Stimulated activated CD4-positive, alpha-beta T cell treated with anti-CD3 and anti-CD28 coated beads, Interleukin-2, amount 100 ng/mL, for 24 hours (primary cell): ENCODE results near the gene KLK15.
A peak's percentile ranks its signal among the peaks of the same experiment; 100 is the strongest.

Source experiments
- DNase-seq, 2 donors: peaks; one replicate each; pipeline ENCODE4 v3.0.0-alpha.2; 2020

KLK15 gene, protein sequence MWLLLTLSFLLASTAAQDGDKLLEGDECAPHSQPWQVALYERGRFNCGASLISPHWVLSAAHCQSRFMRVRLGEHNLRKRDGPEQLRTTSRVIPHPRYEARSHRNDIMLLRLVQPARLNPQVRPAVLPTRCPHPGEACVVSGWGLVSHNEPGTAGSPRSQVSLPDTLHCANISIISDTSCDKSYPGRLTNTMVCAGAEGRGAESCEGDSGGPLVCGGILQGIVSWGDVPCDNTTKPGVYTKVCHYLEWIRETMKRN

DNA sequence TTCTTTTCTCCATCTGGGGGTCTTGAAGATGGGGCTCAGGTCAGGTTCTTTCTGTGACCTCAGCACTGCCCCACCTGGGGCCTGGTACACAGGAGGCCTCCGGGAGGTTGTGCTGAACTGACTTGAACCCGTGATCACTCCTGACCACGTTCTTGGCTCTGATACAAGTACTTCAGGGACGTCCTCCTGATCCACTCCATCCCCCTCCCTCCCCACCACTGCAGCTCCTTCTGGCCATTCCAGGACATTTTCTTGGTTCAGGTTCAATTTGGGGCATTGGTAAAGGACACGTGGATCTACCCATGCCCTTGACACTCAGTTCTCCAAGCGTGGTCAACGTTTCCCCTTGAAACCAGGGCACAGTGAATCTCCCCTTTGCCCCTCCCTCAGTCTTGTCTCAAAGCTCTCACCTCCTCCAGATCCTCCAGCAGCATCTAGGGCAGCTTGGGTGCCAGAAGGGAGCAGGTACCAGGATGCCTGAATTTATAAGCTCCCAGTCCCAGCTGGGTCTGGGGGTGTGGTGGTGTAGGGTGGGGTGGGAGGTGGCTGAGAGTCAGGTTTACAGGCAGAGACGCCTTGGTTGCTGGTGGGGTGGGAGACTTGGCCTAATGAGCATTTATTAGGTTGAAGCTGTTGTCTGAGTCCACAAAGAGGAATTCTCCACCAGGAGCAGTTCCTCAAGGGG, at the start of gene KLK15:
Gene KLK15 (minus strand): TSS at position 458 of the 685 bp plus-strand sequence. CDS start 2,082 bp downstream, outside the sequence.
- no peak for DNase-seq

DNA sequence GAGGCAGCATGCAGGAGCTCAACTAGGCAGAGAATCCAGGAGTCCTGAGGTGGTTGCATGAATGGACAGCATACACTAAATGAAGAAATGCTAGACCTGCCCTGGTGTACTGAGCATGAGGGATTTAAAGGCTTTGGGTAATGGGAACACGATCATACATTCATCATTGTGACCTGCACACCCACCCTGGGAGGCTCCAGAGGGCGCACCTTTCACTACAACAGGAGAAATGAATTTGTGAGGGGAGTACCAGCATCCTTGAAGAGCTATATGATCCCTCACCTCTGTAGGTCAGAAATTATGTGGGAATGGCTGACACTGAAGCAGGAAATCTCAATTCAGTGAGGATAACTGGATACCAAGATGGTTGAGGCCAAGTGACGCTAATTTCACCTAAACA, 48.8 kb upstream of the KLK15 start:
- DNase-seq: no peak

GRCh38 chr19:50880241-50880640, 46.9 kb upstream of the KLK15 start:
- DNase-seq: no peak

- DNase-seq: no peak
Measured at GRCh38 chr19:50878851-50879250, 45.5 kb upstream of the KLK15 start.

DNA sequence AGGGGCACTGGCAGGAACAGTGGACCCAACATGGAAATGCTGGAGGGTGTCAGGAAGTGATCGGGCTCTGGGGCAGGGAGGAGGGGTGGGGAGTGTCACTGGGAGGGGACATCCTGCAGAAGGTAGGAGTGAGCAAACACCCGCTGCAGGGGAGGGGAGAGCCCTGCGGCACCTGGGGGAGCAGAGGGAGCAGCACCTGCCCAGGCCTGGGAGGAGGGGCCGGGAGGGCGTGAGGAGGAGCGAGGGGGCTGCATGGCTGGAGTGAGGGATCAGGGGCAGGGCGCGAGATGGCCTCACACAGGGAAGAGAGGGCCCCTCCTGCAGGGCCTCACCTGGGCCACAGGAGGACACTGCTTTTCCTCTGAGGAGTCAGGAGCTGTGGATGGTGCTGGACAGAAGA, 44.0 kb upstream of the KLK15 start:
- no peak for DNase-seq

- no peak for DNase-seq
Measured at GRCh38 chr19:50876456-50876855, 43.1 kb upstream of the KLK15 start.

- DNase-seq: no peak
Measured at GRCh38 chr19:50875795-50876422, 42.5 kb upstream of the KLK15 start.

- DNase-seq: no peak
Measured at GRCh38 chr19:50874211-50874610, 40.8 kb upstream of the KLK15 start.

- no peak for DNase-seq
Measured at GRCh38 chr19:50873056-50873455, 39.7 kb upstream of the KLK15 start, which contains the start of gene KLK2. KLK2 (plus strand) TSS chr19:50873439; CDS start chr19:50873474, 35 bp downstream.

DNA sequence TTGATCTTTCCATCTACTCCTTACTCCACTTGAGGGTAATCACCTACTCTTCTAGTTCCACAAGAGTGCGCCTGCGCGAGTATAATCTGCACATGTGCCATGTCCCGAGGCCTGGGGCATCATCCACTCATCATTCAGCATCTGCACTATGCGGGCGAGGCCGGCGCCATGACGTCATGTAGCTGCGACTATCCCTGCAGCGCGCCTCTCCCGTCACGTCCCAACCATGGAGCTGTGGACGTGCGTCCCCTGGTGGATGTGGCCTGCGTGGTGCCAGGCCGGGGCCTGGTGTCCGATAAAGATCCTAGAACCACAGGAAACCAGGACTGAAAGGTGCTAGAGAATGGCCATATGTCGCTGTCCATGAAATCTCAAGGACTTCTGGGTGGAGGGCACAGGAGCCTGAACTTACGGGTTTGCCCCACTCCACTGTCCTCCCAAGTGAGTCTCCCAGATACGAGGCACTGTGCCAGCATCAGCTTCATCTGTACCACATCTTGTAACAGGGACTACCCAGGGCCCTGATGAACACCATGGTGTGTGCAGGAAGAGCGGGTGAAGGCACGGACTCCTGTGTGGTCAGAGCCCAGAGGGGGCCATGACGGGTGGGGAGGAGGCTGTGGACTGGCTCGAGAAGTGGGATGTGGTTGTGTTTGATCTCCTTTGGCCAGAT, 37.2 kb upstream of the KLK15 start:
- DNase-seq: peak in 1 of 2 donors; percentile 46

DNA sequence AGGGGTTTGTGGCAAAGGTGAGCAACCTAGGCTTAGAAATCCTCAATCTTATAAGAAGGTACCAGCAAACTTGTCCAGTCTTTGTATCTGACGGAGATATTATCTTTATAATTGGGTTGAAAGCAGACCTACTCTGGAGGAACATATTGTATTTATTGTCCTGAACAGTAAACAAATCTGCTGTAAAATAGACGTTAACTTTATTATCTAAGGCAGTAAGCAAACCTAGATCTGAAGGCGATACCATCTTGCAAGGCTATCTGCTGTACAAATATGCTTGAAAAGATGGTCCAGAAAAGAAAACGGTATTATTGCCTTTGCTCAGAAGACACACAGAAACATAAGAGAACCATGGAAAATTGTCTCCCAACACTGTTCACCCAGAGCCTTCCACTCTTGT, 36.1 kb upstream of the KLK15 start:
- no peak for DNase-seq

DNA sequence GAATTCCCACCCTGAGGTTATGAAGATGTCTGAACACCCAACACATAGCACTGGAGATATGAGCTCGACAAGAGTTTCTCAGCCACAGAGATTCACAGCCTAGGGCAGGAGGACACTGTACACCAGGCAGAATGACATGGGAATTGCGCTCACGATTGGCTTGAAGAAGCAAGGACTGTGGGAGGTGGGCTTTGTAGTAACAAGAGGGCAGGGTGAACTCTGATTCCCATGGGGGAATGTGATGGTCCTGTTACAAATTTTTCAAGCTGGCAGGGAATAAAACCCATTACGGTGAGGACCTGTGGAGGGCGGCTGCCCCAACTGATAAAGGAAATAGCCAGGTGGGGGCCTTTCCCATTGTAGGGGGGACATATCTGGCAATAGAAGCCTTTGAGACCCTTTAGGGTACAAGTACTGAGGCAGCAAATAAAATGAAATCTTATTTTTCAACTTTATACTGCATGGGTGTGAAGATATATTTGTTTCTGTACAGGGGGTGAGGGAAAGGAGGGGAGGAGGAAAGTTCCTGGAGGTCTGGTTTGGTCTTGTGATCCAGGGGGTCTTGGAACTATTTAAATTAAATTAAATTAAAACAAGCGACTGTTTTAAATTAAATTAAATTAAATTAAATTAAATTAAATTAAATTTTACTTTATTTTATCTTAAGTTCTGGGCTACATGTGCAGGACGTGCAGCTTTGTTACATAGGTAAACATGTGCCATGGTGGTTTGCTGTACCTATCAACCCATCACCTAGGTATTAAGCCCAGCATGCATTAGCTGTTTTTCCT, 28.3 kb upstream of the KLK15 start:
- DNase-seq: no peak

DNA sequence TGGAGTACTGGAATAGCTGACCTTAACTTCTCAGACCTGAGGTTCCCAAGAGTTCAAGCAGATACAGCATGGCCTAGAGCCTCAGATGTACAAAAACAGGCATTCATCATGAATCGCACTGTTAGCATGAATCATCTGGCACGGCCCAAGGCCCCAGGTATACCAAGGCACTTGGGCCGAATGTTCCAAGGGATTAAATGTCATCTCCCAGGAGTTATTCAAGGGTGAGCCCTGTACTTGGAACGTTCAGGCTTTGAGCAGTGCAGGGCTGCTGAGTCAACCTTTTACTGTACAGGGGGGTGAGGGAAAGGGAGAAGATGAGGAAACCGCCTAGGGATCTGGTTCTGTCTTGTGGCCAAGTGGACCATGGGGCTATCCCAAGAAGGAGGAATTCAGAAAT, 27.6 kb upstream of the KLK15 start:
- DNase-seq: no peak

DNA sequence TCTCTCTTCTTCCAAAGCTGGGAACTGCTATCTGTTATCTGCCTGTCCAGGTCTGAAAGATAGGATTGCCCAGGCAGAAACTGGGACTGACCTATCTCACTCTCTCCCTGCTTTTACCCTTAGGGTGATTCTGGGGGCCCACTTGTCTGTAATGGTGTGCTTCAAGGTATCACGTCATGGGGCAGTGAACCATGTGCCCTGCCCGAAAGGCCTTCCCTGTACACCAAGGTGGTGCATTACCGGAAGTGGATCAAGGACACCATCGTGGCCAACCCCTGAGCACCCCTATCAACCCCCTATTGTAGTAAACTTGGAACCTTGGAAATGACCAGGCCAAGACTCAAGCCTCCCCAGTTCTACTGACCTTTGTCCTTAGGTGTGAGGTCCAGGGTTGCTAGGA, 26.5 kb upstream of the KLK15 start:
- no peak for DNase-seq

DNA sequence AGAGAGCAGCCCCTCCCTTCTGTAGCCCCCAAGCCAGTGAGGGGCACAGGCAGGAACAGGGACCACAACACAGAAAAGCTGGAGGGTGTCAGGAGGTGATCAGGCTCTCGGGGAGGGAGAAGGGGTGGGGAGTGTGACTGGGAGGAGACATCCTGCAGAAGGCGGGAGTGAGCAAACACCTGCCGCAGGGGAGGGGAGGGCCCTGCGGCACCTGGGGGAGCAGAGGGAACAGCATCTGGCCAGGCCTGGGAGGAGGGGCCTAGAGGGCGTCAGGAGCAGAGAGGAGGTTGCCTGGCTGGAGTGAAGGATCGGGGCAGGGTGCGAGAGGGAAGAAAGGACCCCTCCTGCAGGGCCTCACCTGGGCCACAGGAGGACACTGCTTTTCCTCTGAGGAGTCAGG, 25.5 kb upstream of the KLK15 start:
- DNase-seq: no peak

DNA sequence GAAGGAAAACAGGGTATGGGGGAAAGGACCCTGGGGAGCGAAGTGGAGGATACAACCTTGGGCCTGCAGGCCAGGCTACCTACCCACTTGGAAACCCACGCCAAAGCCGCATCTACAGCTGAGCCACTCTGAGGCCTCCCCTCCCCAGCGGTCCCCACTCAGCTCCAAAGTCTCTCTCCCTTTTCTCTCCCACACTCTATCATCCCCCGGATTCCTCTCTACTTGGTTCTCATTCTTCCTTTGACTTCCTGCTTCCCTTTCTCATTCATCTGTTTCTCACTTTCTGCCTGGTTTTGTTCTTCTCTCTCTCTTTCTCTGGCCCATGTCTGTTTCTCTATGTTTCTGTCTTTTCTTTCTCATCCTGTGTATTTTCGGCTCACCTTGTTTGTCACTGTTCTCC, 24.0 kb upstream of the KLK15 start:
- DNase-seq: no peak

GRCh38 chr19:50854636-50855410, 21.4 kb upstream of the KLK15 start, which contains the start of gene KLK3:
KLK3 (plus strand) TSS chr19:50854915; CDS start chr19:50854956, 41 bp downstream.
- no peak for DNase-seq

DNA sequence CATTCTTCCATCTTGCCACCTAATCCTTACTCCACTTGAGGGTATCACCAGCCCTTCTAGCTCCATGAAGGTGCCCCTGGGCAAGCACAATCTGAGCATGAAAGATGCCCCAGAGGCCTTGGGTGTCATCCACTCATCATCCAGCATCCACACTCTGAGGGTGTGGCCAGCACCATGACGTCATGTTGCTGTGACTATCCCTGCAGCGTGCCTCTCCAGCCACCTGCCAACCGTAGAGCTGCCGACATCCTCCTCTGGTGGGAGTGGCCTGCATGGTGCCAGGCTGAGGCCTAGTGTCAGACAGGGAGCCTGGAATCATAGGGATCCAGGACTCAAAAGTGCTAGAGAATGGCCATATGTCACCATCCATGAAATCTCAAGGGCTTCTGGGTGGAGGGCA, 18.2 kb upstream of the KLK15 start:
- no peak for DNase-seq

DNA sequence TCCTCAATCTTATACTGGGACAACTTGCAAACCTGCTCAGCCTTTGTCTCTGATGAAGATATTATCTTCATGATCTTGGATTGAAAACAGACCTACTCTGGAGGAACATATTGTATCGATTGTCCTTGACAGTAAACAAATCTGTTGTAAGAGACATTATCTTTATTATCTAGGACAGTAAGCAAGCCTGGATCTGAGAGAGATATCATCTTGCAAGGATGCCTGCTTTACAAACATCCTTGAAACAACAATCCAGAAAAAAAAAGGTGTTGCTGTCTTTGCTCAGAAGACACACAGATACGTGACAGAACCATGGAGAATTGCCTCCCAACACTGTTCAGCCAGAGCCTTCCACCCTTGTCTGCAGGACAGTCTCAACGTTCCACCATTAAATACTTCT, 17.4 kb upstream of the KLK15 start:
- no peak for DNase-seq

DNA sequence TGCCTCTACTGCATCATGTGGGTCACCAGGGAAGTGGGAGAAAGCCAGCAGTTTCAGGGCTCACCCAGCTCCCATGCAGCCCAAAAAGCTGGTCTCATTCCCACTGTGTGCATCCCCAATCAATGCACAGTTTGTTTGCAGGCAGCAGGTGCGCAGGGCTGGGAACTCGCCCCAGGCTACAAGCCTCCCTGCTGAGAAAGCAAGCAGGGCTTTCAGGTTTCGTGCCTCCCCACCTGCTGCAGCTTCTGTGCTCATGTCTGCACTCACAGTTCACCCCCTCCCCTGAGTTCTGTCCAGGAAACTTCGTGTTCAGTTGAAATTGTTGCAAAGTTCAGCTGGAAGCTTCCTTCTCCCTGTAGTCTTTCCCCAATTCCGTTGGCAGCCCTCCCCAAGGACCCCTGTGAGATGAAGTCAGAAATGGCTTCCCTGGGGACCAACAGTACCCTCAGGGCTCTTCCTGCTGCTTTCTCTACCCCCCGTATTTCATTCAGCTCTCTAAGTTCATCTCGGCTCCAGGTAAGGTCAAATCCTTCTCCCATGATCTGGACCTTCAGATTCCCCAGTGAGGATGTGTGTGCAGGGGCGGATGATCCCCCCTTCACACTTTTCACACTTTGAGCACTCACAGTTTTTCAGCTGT, 11.0 kb upstream of the KLK15 start:
- no peak for DNase-seq

- DNase-seq: no peak
Measured at GRCh38 chr19:50843701-50844221, 10.4 kb upstream of the KLK15 start.
